K562 (cell line): Measurements from ENCODE around the gene MPND. TPM values are rescaled to one million over a fixed set of nuclear protein-coding genes. Genes with fewer than 3 reads are reported as not detected.
"Not testable (repeated sequence)": the region's sequence is repeated elsewhere in the genome, so short reads cannot be mapped to it uniquely, and the experiment has no call there.

ENCODE experiments used
- ATAC-seq: fragments of 200-7000 bp; cut with Tn5 transposase; 3 replicates; pipeline ENCODE4 v1.9.1; 2020; ENCODE audit warnings: moderate library complexity
- BruUV-seq: library from RNA; stranded (reverse); fragments of 400-500 nt; replicated peaks from 2 replicates; lab custom pipeline; 2021; lab: Mats Ljungman, UMichigan
- CTCF ChIA-PET: fragments of 300-600 bp; formaldehyde crosslinking; extraction: SDS; loops from one replicate; lab custom pipeline; 2021; ENCODE audit warnings: low intra/inter-chr PET ratio; lab: Yijun Ruan, JAX
- POLR2A ChIA-PET: fragments of 300-600, 350-650 bp; sonication (Branson Sonifier 250); formaldehyde crosslinking; extraction: SDS; loops from one replicate; lab custom pipeline; 2021; ENCODE audit warnings: antibody characterized with exemption, inconsistent platforms; lab: Yijun Ruan, JAX
- DNase-seq, 4 experiments: peaks; one replicate each; pipeline versions ENCODE4 v3.0.0 to v3.0.0-alpha.2; 2011 to 2018; ENCODE audit warnings: low spot score in 3 of 4, mixed read lengths in 3 of 4; ENCODE audit errors: extremely low read depth in 1 of 4
- FAIRE-seq: peaks from 2 replicates; lab custom pipeline; 2011; peaks lifted over from hg19 to GRCh38; lab: Jason Lieb, UNC
- H2AFZ ChIP-seq: 2 replicates; pipeline ENCODE4 v1.6.0; 2011; ENCODE audit warnings: low read depth, low read length, control low read depth, inconsistent platforms
- H3K27ac ChIP-seq: fragments of 200-600 bp; 3 replicates; pipeline ENCODE4 v1.8.0; 2011; ENCODE audit warnings: low read depth, mild to moderate bottlenecking, control low read depth, inconsistent platforms, low read length, moderate library complexity, mixed read lengths; ENCODE audit errors: extremely low read depth
- H3K27me3 ChIP-seq, 2 experiments: fragments of 300-600 bp in 1 of 2; 2 replicates in 1 of 2; 3 replicates in 1 of 2; pipeline versions ENCODE4 v1.6.0 to v1.8.0; 2011; ENCODE audit warnings: inconsistent platforms in 2 of 2, low read length in 2 of 2, mild to moderate bottlenecking in 1 of 2, mixed read lengths in 1 of 2, moderate library complexity in 1 of 2; ENCODE audit not compliant: control insufficient read depth in 2 of 2, insufficient read depth in 2 of 2
- H3K36me3 ChIP-seq: fragments of 300-600 bp; 3 replicates; pipeline ENCODE4 v1.8.0; 2011; ENCODE audit warnings: mild to moderate bottlenecking, low read length, inconsistent platforms; ENCODE audit not compliant: control insufficient read depth, insufficient read depth
- H3K4me1 ChIP-seq, 2 experiments: fragments of 200-600 bp in 1 of 2; replicated peaks in 1 of 2; 2 replicates in 1 of 2; 3 replicates in 1 of 2; pipeline versions ENCODE4 v1.5.1 to v1.8.0; 2011; ENCODE audit warnings: inconsistent platforms in 2 of 2, low read length in 2 of 2, mild to moderate bottlenecking in 1 of 2, mixed read lengths in 1 of 2, moderate library complexity in 1 of 2; ENCODE audit not compliant: control insufficient read depth in 2 of 2, insufficient read depth in 2 of 2
- H3K4me2 ChIP-seq: 2 replicates; pipeline ENCODE4 v1.6.1; 2011; ENCODE audit warnings: low read length, control low read depth, inconsistent platforms, mixed read lengths; ENCODE audit not compliant: insufficient read depth
- H3K4me3 ChIP-seq: fragments of 200-600 bp; sonication (generic), shearing (Covaris generic); 2 replicates; pipeline ENCODE4 v1.5.1; 2016; ENCODE audit warnings: control low read depth, inconsistent platforms
- H3K79me2 ChIP-seq: fragments of 200-600 bp; 3 replicates; pipeline ENCODE4 v1.8.0; 2011; ENCODE audit warnings: low read length, inconsistent platforms; ENCODE audit not compliant: control insufficient read depth, insufficient read depth
- H3K9ac ChIP-seq, 2 experiments: 2 replicates each; pipeline versions ENCODE4 v1.6.0 to v1.6.1; 2011; ENCODE audit warnings: low read depth in 2 of 2, low read length in 2 of 2, control low read depth in 1 of 2, inconsistent platforms in 1 of 2, mild to moderate bottlenecking in 1 of 2, mixed read lengths in 1 of 2; ENCODE audit not compliant: insufficient read depth in 1 of 2
- H3K9me1 ChIP-seq: one replicate; pipeline ENCODE4 v1.6.0; 2011; ENCODE audit warnings: inconsistent platforms, mild to moderate bottlenecking, low read length, moderate library complexity; ENCODE audit not compliant: control insufficient read depth, insufficient read depth
- H3K9me3 ChIP-seq: replicated peaks from 2 replicates; pipeline ENCODE4 v1.5.1; 2011; ENCODE audit warnings: low read depth, low read length, inconsistent platforms; ENCODE audit not compliant: control insufficient read depth, insufficient read depth
- H4K20me1 ChIP-seq: replicated peaks from 2 replicates; pipeline ENCODE4 v1.6.1; 2011; ENCODE audit warnings: low read length, inconsistent platforms, mixed read lengths; ENCODE audit not compliant: control insufficient read depth, insufficient read depth
- ARID3B ChIP-seq: fragments of 250-450 bp; sonication (Bioruptor Pico); IDR thresholded peaks from 2 replicates; pipeline ENCODE4 v1.4.0; 2020; ENCODE audit warnings: borderline replicate concordance
- ELF1 ChIP-seq: fragments of 200-800 bp; sonication (Bioruptor generic); IDR thresholded peaks from 2 replicates; pipeline ENCODE4 v1.6.1; 2016; ENCODE audit warnings: missing genetic modification characterization, missing compliant biosample characterization
- FOS ChIP-seq: IDR thresholded peaks from 3 replicates; pipeline ENCODE4 v1.6.1; 2011; ENCODE audit not compliant: insufficient read length; ENCODE audit errors: extremely low read depth
- HBP1 ChIP-seq: fragments of 450-650 bp; formaldehyde crosslinking; IDR thresholded peaks from 2 replicates; pipeline ENCODE4 v1.4.0; 2022; ENCODE audit warnings: missing genetic modification characterization
- SIN3B ChIP-seq: fragments of 450-650 bp; IDR thresholded peaks from 2 replicates; pipeline ENCODE4 v1.6.1; 2017; ENCODE audit warnings: low read depth, mild to moderate bottlenecking, moderate library complexity
- WGBS: fragments of 100-300 bp; shearing (Covaris generic); methylation state at CpG from one replicate; pipeline ENCODE4 v1.1.6; 2016; ENCODE audit warnings: low coverage, mixed read lengths; ENCODE audit not compliant: insufficient coverage; ENCODE audit errors: missing lambda C conversion rate; 5-methylcytosine and 5-hydroxymethylcytosine counted together
- in situ Hi-C: fragments of 300-500 bp; cut with MboI; formaldehyde crosslinking; loops from 4 replicates; pipeline ENCODE4 v1.15.0; 2018; ENCODE audit warnings: inconsistent platforms, mixed read lengths
- intact Hi-C: fragments of 100-400 bp; cut with micrococcal nuclease; formaldehyde crosslinking; loops from 2 replicates; pipeline ENCODE4 v1.14.2; 2022
- polyA plus RNA-seq, 8 experiments: library from polyadenylated mRNA; depleted of rRNA in 4 of 8; stranded (reverse) in 5 of 8; unstranded in 3 of 8; fragments of >200 nt; fragmentation: Nextera tagmentation in 2 of 8; fragmentation: Illumina TruSeq in 1 of 8; extraction: Ambion mirVana in 2 of 8; extraction: Trizol in 1 of 8; gene quantifications; 2 replicates each; pipeline versions ENCODE4 v1.2.1 to v1.2.3, GENCODE V29; 2011 to 2014; ENCODE audit warnings: inconsistent platforms in 1 of 8, missing spikeins in 1 of 8
- total RNA-seq, 7 experiments: library from RNA; depleted of rRNA in 6 of 7; stranded (reverse); fragments of >200 nt in 6 of 7; fragmentation: Illumina TruSeq in 2 of 7; extraction: Trizol in 2 of 7; gene quantifications; 2 replicates each; pipeline versions ENCODE4 v1.2.1 to v1.2.3, GENCODE V29; 2011 to 2021; ENCODE audit warnings: low replicate concordance in 1 of 7

The MPND gene
- total and polyA plus RNA-seq, 9 of the 15 experiments (the other 6 are each of a cell fraction or from before 2014, with no cell fraction given), result 0.25 to 14.0 (median 3.9) TPM

GRCh38 chr19:4347521-4347920 lies 4.2 kb downstream of the MPND start (continued):
- TF ChIP-seq HBP1 (no peak), ARID3B (CRISPR knock-in tag) (no peak), FOS (no peak), SIN3B (no peak), ELF1 (tag) (no peak)

GRCh38 chr19:4349225-4349624 lies 5.9 kb downstream of the MPND start:
- intact Hi-C loops, H3K9ac ChIP-seq, DNase-seq, BruUV-seq, H4K20me1 ChIP-seq, H2AFZ ChIP-seq, H3K27me3 ChIP-seq, H3K4me3 ChIP-seq, ATAC-seq, H3K9me3 ChIP-seq, H3K9me1 ChIP-seq, H3K27ac ChIP-seq, FAIRE-seq, H3K79me2 ChIP-seq, H3K4me2 ChIP-seq: not testable (repeated sequence)
- H3K36me3 ChIP-seq, result peaks cover 21% of the 10 kb centered on the region; the same call in 2 of the 3 replicates
- POLR2A ChIA-PET, result interaction anchor here (2.1 kb wide), 1 partner anchor 10 kb away, joined by 7 read pairs; no protein-coding TSS in a partner anchor
- WGBS, result 93% methylated on average over 11 of the region's 16 CpGs
- H3K4me1 ChIP-seq, result peaks cover under 1 to 25% of the 10 kb centered on the region in 2 experiments; a peak in 4 of 5 replicates
- in situ Hi-C loops, result loop anchor here (10.0 kb wide), 1 partner anchor 74 kb away; the partner anchor contains the start of gene SHD
- CTCF ChIA-PET, result interaction anchor here (0.7 kb wide), 1 partner anchor 83 kb away, joined by 3 read pairs; no protein-coding TSS in a partner anchor
